ENCODE results near the gene BABAM1.
A peak's percentile ranks its signal among the peaks of the same experiment; 100 is the strongest.
"Not testable (repeated sequence)": the region's sequence is repeated elsewhere in the genome, so short reads cannot be mapped to it uniquely, and the experiment has no call there.

BABAM1 gene

GRCh38 chr19:17275441-17276175 is 8.4 kb downstream of the BABAM1 start:
- DNase-seq, result no peak

- no peak for DNase-seq
These were observed 12.2 kb downstream of the BABAM1 start for GRCh38 chr19:17279436-17279835.

- peak in 5 of 14 donors; percentile 12 to 44 (median 19) for DNase-seq
These were observed 14.4 kb downstream of the BABAM1 start, which contains the start of gene ANKLE1 for GRCh38 chr19:17281391-17282304. ANKLE1 (plus strand) TSS chr19:17281901; CDS start chr19:17281921, 20 bp downstream.

GRCh38 chr19:17282488-17283125 is 15.4 kb downstream of the BABAM1 start:
- DNase-seq, result peak in 13 of 14 donors; percentile 17 to 75 (median 29)

- DNase-seq, result no peak
These were observed 16.3 kb downstream of the BABAM1 start for GRCh38 chr19:17283504-17283996.

GRCh38 chr19:17285415-17286135 is 18.3 kb downstream of the BABAM1 start:
- DNase-seq, result no peak

GRCh38 chr19:17286263-17286662 is 19.0 kb downstream of the BABAM1 start:
- DNase-seq, result no peak

GRCh38 chr19:17286752-17287151 is 19.5 kb downstream of the BABAM1 start:
- DNase-seq, result no peak

- peak in 4 of 14 donors; percentile 4 to 21 (median 14) for DNase-seq
These were observed 22.2 kb downstream of the BABAM1 start for GRCh38 chr19:17289489-17289888.

- DNase-seq, result peak in 8 of 14 donors; percentile 2 to 58 (median 15)
These were observed 25.2 kb downstream of the BABAM1 start for GRCh38 chr19:17292301-17293074.

- no peak for DNase-seq
These were observed 26.4 kb downstream of the BABAM1 start for GRCh38 chr19:17293605-17294004.

GRCh38 chr19:17294051-17294891 is 27.0 kb downstream of the BABAM1 start:
- DNase-seq, result no peak

GRCh38 chr19:17295551-17295950 is 28.3 kb downstream of the BABAM1 start:
- DNase-seq, result not testable (repeated sequence)

GRCh38 chr19:17296273-17296672 is 29.0 kb downstream of the BABAM1 start:
- no peak for DNase-seq

GRCh38 chr19:17296976-17297375 is 29.7 kb downstream of the BABAM1 start:
- DNase-seq, result no peak

GRCh38 chr19:17300992-17301619 is 33.9 kb downstream of the BABAM1 start:
- no peak for DNase-seq

- peak in 6 of 14 donors; percentile 5 to 40 (median 25) for DNase-seq
These were observed 35.3 kb downstream of the BABAM1 start for GRCh38 chr19:17302391-17303166.

GRCh38 chr19:17303167-17303939 is 36.1 kb downstream of the BABAM1 start, which contains the start of gene ABHD8:
ABHD8 (minus strand) TSS chr19:17303425; CDS start chr19:17301616, 1,809 bp downstream.
- peak; percentile 34 to 94 (median 81) for DNase-seq
